Upper lobe of left lung (tissue), 6 donors: ENCODE measurements around the gene MSL1. TPM values are rescaled to one million over a fixed set of nuclear protein-coding genes. Genes with fewer than 3 reads are reported as not detected.
A peak's percentile ranks its signal among the peaks of the same experiment; 100 is the strongest.

Experiments used
- ATAC-seq, 2 donors: fragments of 200-7000 bp; cut with Tn5 transposase; one replicate each; pipeline ENCODE4 v1.9.1; 2022; ENCODE audit warnings: mild to moderate bottlenecking in 2 of 2, moderate library complexity in 2 of 2; ENCODE audit not compliant: low FRiP score in 2 of 2
- DNase-seq, 2 donors: peaks; one replicate each; pipeline ENCODE4 v3.0.0-alpha.2; 2019 to 2020
- H3K27ac ChIP-seq, 4 donors: fragments of 200-600 bp; sonication (generic); one replicate each; pipeline ENCODE4 v1.5.1; 2016 to 2019
- H3K27me3 ChIP-seq, 4 donors: fragments of 200-600 bp; sonication (generic); one replicate each; pipeline ENCODE4 v1.5.1; 2017 to 2019
- H3K36me3 ChIP-seq, 4 donors: fragments of 200-600 bp; sonication (generic); one replicate each; pipeline ENCODE4 v1.5.1; 2016 to 2019
- H3K4me1 ChIP-seq, 4 donors: fragments of 200-600 bp; sonication (generic); one replicate each; pipeline ENCODE4 v1.5.1; 2018 to 2019
- H3K4me3 ChIP-seq, 4 donors: fragments of 200-600 bp; sonication (generic); one replicate each; pipeline ENCODE4 v1.5.1; 2017 to 2019; ENCODE audit warnings: mild to moderate bottlenecking in 2 of 4, moderate library complexity in 1 of 4
- H3K9me3 ChIP-seq, 4 donors: fragments of 200-600 bp; sonication (generic); one replicate each; pipeline ENCODE4 v1.5.1; 2018 to 2019
- EP300 ChIP-seq, 4 donors: sonication (generic); formaldehyde crosslinking; IDR thresholded peaks; one replicate each; pipeline ENCODE4 v1.5.1; 2017; ENCODE audit warnings: antibody characterized with exemption in 4 of 4, control low read depth in 2 of 4
- POLR2A ChIP-seq, 4 donors: fragments of 450-650 bp; IDR thresholded peaks; one replicate each; pipeline ENCODE4 v1.5.1; 2016 to 2017; ENCODE audit warnings: antibody characterized with exemption in 4 of 4, mild to moderate bottlenecking in 2 of 4
- POLR2AphosphoS5 ChIP-seq, 2 donors: sonication (generic); formaldehyde crosslinking; IDR thresholded peaks; one replicate each; pipeline ENCODE4 v1.5.1; 2017; ENCODE audit warnings: antibody characterized with exemption in 2 of 2
- WGBS, 2 donors: methylation state at CpG; one replicate each; pipeline ENCODE4 v1.1.5; 2017 to 2018; 5-methylcytosine and 5-hydroxymethylcytosine counted together
- total RNA-seq, 6 donors: library from RNA; depleted of rRNA in 4 of 6; stranded (reverse); fragments of >200 nt in 4 of 6; gene quantifications; one replicate each; pipeline versions ENCODE4 v1.1.0 to v1.2.1, GENCODE V29; 2016 to 2021
- TF ChIP-seq, protein P1 (sequence below), 6 experiments: fragments of 450-650 bp in 4 of 6; fragments of 200-600 bp in 2 of 6; sonication (generic) in 2 of 6; IDR thresholded peaks; one replicate each; pipeline ENCODE4 v1.5.1; 2016 to 2019; ENCODE audit warnings: antibody characterized with exemption in 6 of 6
- donor health status: DM: no; HTN: no; CAD: no; lungs with moderate emphysema.
- donor health status: DM: no; HTN: yes; CAD: no; lungs with severe emphysema.

Gene MSL1
- total RNA-seq, 6 donors from 2014 or later = 57.6 to 240 (median 97.0) TPM

DNA sequence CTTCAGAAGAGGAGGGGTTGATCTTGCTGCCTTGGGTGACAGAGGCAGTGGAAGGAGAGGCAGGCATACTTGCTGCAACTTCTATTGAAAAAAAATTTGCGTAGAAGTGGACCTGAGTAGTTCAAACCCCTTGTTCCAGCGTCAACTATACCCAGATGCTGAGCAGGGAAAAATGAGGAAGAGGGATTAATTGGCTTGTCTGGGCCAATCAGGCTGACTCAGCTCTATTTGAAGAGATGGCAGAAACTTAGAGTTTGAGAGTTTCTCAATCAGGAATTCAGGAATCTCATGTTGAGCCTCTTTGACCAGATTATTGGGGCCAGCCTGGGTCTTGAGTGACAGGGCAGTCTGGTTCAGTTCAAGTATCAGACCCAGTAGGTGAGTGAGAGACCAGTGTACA, 36.2 kb downstream of the MSL1 start:
- Histone ChIP-seq H3K27me3 (no peaks in the 10 kb centered on the region), H3K4me3 (no peak overlapping the region), H3K4me1 (peaks cover 7 to 16% (median 13%) of the 10 kb centered on the region in 4 donors), H3K36me3 (peaks cover 18 to 55% (median 29%) of the 10 kb centered on the region in 4 donors), H3K9me3 (no peaks in the 10 kb centered on the region), H3K27ac (peak overlapping the region; percentile 62 to 79 (median 72))
- 68 to 80% methylated on average over 2 of the region's 2 CpGs for WGBS, 2 donors
- DNase-seq (no peak), ATAC-seq (no peak)
- TF ChIP-seq POLR2A (IDR thresholded peaks at IDR 0.05) (no peak), EP300 (IDR thresholded peaks at IDR 0.05) (no peak), POLR2AphosphoS5 (IDR thresholded peaks at IDR 0.05) (no peak)
- TF ChIP-seq, protein P1, sequence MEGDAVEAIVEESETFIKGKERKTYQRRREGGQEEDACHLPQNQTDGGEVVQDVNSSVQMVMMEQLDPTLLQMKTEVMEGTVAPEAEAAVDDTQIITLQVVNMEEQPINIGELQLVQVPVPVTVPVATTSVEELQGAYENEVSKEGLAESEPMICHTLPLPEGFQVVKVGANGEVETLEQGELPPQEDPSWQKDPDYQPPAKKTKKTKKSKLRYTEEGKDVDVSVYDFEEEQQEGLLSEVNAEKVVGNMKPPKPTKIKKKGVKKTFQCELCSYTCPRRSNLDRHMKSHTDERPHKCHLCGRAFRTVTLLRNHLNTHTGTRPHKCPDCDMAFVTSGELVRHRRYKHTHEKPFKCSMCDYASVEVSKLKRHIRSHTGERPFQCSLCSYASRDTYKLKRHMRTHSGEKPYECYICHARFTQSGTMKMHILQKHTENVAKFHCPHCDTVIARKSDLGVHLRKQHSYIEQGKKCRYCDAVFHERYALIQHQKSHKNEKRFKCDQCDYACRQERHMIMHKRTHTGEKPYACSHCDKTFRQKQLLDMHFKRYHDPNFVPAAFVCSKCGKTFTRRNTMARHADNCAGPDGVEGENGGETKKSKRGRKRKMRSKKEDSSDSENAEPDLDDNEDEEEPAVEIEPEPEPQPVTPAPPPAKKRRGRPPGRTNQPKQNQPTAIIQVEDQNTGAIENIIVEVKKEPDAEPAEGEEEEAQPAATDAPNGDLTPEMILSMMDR (IDR thresholded peaks at IDR 0.05) = no peak

DNA sequence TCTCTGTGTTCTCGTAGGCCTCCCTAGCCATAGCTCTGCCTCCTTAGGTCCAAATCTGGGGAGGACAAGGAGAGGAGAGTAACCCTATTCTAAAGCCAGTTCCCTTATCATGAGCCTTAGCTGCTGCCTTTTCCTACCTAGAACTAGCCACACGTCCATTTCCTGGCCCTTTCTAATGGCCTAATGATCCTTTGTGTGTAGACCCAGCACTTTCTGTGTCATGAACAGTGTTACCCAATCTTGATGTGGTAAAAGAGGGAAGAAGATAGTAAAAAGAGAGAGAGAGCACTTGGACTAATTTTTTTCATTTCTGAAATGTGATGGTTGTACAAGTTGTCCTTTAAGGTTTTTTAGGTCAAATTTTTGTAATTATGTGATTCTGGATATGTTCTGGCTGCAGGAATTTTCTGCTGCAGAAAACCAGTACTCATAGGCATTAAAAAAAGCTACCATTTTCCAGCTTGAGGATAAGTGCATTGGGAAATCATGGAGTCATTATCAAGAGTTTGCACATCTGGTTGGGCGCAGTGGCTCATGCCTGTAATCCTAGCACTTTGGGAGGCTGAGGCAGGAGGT, 36.8 kb downstream of the MSL1 start:
- H3K4me3 ChIP-seq = no peak overlapping the region

DNA sequence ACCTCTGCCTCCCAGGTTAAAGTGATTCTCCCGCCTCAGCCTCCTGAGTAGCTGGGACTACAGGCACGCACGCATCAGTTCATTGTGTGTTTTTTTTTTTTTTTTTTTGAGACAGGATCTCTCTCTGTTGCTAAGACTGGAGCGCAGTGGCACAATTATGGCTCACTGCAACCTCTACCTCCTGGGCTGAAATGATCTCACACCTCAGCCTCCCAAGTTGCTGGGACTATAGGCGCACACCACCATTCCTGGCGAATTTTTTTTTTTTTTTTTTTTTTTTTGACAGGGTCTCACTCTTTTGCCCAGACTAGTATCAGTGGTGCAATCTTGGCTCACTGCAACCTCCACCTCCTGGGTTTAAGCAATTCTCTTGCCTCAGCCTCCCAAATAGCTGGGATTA, 37.7 kb downstream of the MSL1 start:
- Histone ChIP-seq H3K4me3 (no peak overlapping the region), H3K27me3 (no peaks in the 10 kb centered on the region), H3K27ac (no peak overlapping the region), H3K4me1 (peaks cover 7 to 16% (median 13%) of the 10 kb centered on the region in 4 donors), H3K36me3 (peaks cover 32 to 55% (median 37%) of the 10 kb centered on the region in 4 donors), H3K9me3 (no peaks in the 10 kb centered on the region)
- no peak for ATAC-seq
- no peak for DNase-seq
- WGBS, 2 donors = 85 to 97% methylated on average over 6 of the region's 6 CpGs
- TF ChIP-seq, protein P1 (IDR thresholded peaks at IDR 0.05) = no peak
- TF ChIP-seq POLR2A (IDR thresholded peaks at IDR 0.05) (no peak), EP300 (IDR thresholded peaks at IDR 0.05) (no peak), POLR2AphosphoS5 (IDR thresholded peaks at IDR 0.05) (no peak)

More for the DNA sequence above, 36.8 kb downstream of the MSL1 start:
- WGBS, 2 donors = 66 to 69% methylated on average over 3 of the region's 3 CpGs
- Histone ChIP-seq H3K4me1 (peaks cover 7 to 16% (median 13%) of the 10 kb centered on the region in 4 donors), H3K27ac (peak overlapping the region; percentile 62 to 79 (median 72)), H3K27me3 (no peaks in the 10 kb centered on the region), H3K9me3 (no peaks in the 10 kb centered on the region), H3K36me3 (peaks cover 23 to 55% (median 32%) of the 10 kb centered on the region in 4 donors)
- DNase-seq (no peak), ATAC-seq (peak in 1 of 2 donors; percentile 35)
- peak in 1 of 4 donors; percentile 10 for TF ChIP-seq EP300 (IDR thresholded peaks at IDR 0.05)
- no peak for TF ChIP-seq POLR2AphosphoS5 (IDR thresholded peaks at IDR 0.05)

DNA sequence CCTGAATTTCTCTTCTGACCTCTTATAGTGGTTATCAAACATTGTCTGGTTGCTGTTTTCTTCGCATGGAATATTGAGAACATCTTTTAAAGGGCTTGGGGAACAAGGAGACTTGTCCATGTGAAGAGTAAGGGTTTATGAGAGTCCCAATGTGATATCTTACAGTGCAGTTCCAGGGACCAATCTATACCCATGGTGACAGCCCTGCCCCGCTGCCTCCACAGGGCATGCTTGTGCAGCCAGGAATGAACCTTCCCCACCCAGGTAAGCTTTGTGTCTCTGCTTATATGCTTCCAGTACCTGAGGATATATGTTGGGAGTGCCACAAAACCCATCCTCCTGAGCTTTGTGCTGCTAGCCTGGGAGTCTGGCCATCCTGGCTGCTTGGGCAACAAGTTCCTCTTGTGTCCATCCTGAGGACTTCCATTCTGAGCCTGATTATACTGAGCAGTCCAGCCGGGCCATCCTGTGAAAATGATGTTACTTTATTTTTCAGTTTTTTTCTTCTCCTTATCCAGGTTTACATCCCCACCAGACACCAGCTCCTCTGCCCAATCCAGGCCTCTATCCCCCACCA, 46.0 kb downstream of the MSL1 start:
- 86 to 91% methylated on average over 2 to 3 of the region's 3 CpGs for WGBS, 2 donors

DNA sequence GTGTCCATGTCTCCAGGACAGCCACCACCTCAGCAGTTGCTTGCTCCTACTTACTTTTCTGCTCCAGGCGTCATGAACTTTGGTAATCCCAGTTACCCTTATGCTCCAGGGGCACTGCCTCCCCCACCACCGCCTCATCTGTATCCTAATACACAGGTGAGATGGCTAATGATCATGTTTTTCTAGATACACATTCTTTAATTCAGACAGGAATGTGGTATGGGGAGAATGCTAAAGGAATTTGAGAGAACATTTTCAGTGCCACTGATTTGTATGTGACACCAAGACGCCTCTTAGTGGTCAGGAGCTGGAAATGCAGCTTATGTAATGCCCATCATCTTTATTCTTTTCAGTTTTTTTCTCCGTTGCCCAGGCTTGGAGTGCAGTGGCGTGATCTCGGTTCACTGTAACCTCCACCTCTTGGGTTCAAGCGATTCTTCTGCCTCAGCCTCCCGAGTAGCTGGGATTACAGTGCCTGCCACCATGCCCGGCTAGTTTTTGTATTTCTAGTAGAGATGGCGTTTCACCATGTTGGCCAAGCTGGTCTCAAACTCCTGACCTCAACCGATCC, 46.6 kb downstream of the MSL1 start:
- peak in 1 of 2 donors; percentile 45 for DNase-seq
- WGBS, 2 donors = 40 to 45% methylated on average over 11 of the region's 11 CpGs

More for the DNA sequence above, 46.0 kb downstream of the MSL1 start:
- Histone ChIP-seq H3K4me3 (no peak overlapping the region), H3K9me3 (no peaks in the 10 kb centered on the region), H3K27me3 (no peaks in the 10 kb centered on the region), H3K4me1 (peaks cover 0 to 9% (median 6%) of the 10 kb centered on the region in 4 donors), H3K27ac (peak overlapping the region in 3 of 4 donors; percentile 16 to 63 (median 17)), H3K36me3 (peaks cover 40 to 98% (median 84%) of the 10 kb centered on the region in 4 donors)
- DNase-seq (no peak), ATAC-seq (no peak)
- TF ChIP-seq EP300 (IDR thresholded peaks at IDR 0.05) (no peak), POLR2AphosphoS5 (IDR thresholded peaks at IDR 0.05) (no peak), POLR2A (IDR thresholded peaks at IDR 0.05) (no peak)
- TF ChIP-seq, protein P1 (IDR thresholded peaks at IDR 0.05) = no peak

More for the DNA sequence above, 46.6 kb downstream of the MSL1 start:
- no peak overlapping the region for H3K4me3 ChIP-seq
- ATAC-seq = peak; percentile 86 to 87
- no peaks in the 10 kb centered on the region for H3K27me3 ChIP-seq
- TF ChIP-seq, protein P1 (IDR thresholded peaks at IDR 0.05) = peak; percentile 65 to 90 (median 82)
- TF ChIP-seq POLR2AphosphoS5 (IDR thresholded peaks at IDR 0.05) = no peak
- peak overlapping the region in 3 of 4 donors; percentile 16 to 63 (median 17) for H3K27ac ChIP-seq
- H3K36me3 ChIP-seq = peaks cover 34 to 98% (median 80%) of the 10 kb centered on the region in 4 donors
- no peaks in the 10 kb centered on the region for H3K9me3 ChIP-seq
- peaks cover 0 to 9% (median 6%) of the 10 kb centered on the region in 4 donors for H3K4me1 ChIP-seq
